GM18517 (cell line): ENCODE data around the gene PAN2.
"Not testable (repeated sequence)": the region's sequence is repeated elsewhere in the genome, so short reads cannot be mapped to it uniquely, and the experiment has no call there.

Experiments
- ATAC-seq: cut with Tn5 transposase; IDR thresholded peaks from one replicate; pipeline ENCODE4 v1.9.1; 2021; ENCODE audit warnings: mild to moderate bottlenecking, moderate library complexity; ENCODE audit not compliant: unreplicated experiment

The PAN2 gene

DNA sequence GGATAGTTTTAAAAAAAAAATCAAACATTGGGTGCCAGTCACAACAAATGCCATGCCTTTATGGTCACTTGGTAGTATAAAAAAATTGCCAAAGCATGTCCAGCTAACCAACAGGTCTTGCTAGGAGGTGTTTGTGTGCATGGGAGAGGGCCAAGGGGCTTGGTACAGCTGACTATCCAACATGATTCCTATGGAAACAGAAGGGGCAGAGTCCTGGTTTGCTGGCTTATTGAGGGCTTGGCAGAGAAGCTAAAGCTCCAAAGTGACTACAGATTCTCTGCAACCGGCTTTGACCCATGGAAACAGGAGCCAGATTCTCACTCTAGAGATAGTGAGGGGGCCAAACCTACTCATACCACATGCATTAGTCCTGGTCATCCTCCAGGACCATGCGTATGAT, 61.3 kb downstream of the PAN2 start:
- ATAC-seq = not testable (repeated sequence)

- ATAC-seq = no peak
Measured at GRCh38 chr12:56271031-56271430, 62.8 kb downstream of the PAN2 start.

DNA sequence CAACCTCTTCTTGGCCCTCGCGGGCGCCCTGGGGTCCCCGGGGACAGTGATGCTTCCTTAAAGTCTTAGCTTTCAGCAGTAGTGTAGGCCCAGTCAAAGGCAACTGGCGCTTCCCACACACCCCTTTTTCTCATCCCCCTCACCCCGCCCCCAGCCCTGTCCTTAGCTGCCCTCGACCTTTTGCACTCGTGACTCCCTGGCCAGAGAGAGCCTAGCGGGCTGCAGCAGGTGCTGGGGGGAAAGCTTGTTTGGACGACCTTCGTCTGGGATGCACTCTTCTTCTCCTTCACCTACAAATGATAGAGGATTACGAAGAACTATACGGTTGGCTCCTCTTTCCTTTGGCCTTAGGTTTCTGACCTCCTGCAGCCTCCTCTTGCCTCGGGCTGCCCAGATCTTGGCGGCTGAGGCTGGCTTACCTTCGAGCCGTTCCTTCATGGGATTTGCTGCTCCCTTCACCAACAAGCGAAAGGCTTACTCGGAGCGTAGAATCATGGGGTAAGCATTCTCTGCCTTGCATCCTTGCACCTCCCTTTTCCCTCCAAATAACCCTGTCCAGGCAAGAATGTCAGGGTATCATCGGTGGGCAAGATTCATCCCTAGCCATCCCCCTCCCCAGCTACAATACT, 66.2 kb downstream of the PAN2 start:
- peak; percentile 34 for ATAC-seq

- ATAC-seq = peak; percentile 81
Measured at GRCh38 chr12:56266693-56267442, 66.9 kb downstream of the PAN2 start, which contains the start of gene COQ10A. COQ10A (plus strand) TSS chr12:56266942; CDS start chr12:56267119, 177 bp downstream.
